Lower leg skin (tissue), 4 donors: ENCODE data around the gene PAQR8. TPM values are rescaled to one million over a fixed set of nuclear protein-coding genes. Genes with fewer than 3 reads are reported as not detected.
A peak's percentile ranks its signal among the peaks of the same experiment; 100 is the strongest.

Experiments
- DNase-seq, 2 donors: peaks; one replicate each; pipeline ENCODE4 v3.0.0-alpha.2; 2019; ENCODE audit warnings: low spot score in 2 of 2
- H3K4me3 ChIP-seq: fragments of 200-600 bp; sonication (generic); 2 replicates; pipeline ENCODE4 v1.5.1; 2017; ENCODE audit warnings: mild to moderate bottlenecking, low read depth; ENCODE audit not compliant: poor library complexity, severe bottlenecking
- POLR2A ChIP-seq, 2 donors: fragments of 450-650 bp; IDR thresholded peaks; one replicate each; pipeline ENCODE4 v1.6.1; 2016 to 2017; ENCODE audit warnings: antibody characterized with exemption in 2 of 2, mild to moderate bottlenecking in 1 of 2, moderate library complexity in 1 of 2
- WGBS, 2 donors: methylation state at CpG; one replicate each; pipeline ENCODE4 v1.1.5; 2018; 5-methylcytosine and 5-hydroxymethylcytosine counted together
- intact Hi-C: fragments of 100-400 bp; cut with DNase I; formaldehyde crosslinking; loops from one replicate; pipeline ENCODE4 v1.15.0; 2023; ENCODE audit warnings: low total_unique reads
- total RNA-seq, 4 donors: library from RNA; depleted of rRNA; stranded (reverse); fragments of >200 nt; gene quantifications; one replicate each; pipeline ENCODE4 v1.1.0, GENCODE V29; 2016
- TF ChIP-seq, protein P1 (sequence below), 3 donors: fragments of 450-650 bp; IDR thresholded peaks; one replicate each; pipeline ENCODE4 v1.5.1; 2016; ENCODE audit warnings: antibody characterized with exemption in 3 of 3, mild to moderate bottlenecking in 3 of 3, moderate library complexity in 2 of 3

The PAQR8 gene
- total RNA-seq, 4 donors from 2014 or later = 1.6 to 4.3 (median 2.1) TPM

DNA sequence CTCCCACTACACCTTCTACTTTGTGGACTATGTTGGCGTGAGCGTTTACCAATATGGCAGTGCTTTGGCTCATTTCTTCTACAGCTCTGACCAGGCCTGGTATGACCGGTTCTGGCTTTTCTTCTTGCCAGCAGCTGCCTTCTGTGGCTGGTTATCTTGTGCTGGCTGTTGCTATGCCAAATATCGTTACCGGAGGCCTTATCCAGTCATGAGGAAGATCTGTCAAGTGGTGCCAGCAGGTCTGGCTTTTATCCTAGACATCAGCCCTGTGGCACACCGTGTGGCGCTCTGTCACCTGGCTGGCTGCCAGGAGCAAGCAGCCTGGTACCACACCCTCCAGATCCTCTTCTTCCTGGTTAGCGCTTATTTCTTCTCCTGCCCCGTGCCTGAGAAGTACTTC lies 41.7 kb downstream of the PAQR8 start:
- intact Hi-C loops = no loop called here
- H3K4me3 ChIP-seq = no peak overlapping the region
- TF ChIP-seq, protein P1, sequence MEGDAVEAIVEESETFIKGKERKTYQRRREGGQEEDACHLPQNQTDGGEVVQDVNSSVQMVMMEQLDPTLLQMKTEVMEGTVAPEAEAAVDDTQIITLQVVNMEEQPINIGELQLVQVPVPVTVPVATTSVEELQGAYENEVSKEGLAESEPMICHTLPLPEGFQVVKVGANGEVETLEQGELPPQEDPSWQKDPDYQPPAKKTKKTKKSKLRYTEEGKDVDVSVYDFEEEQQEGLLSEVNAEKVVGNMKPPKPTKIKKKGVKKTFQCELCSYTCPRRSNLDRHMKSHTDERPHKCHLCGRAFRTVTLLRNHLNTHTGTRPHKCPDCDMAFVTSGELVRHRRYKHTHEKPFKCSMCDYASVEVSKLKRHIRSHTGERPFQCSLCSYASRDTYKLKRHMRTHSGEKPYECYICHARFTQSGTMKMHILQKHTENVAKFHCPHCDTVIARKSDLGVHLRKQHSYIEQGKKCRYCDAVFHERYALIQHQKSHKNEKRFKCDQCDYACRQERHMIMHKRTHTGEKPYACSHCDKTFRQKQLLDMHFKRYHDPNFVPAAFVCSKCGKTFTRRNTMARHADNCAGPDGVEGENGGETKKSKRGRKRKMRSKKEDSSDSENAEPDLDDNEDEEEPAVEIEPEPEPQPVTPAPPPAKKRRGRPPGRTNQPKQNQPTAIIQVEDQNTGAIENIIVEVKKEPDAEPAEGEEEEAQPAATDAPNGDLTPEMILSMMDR (IDR thresholded peaks at IDR 0.05) = no peak
- no peak for TF ChIP-seq POLR2A (IDR thresholded peaks at IDR 0.05)
- DNase-seq = peak; percentile 74 to 91
- WGBS, 2 donors = 44 to 48% methylated on average over 9 of the region's 9 CpGs

DNA sequence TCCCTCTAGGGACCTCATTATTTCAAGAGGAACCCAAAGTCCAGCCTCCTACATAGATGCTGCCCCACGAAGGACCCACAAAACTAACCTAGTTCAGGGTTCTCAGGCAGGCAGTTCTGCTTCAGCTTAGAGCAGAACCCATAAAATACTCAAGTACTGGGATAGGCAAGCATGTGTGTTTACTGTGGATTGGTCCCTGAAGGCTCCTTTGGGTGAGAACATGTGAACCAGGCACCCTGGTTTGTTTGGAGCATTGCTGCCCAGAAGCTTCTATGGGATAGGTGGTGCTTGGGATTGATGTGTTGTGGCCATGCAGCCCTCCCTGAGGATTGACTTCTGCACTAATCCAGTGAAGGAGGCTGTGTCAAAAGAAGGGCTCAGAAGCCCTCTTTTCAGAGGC lies 43.3 kb downstream of the PAQR8 start:
- no peak for TF ChIP-seq POLR2A (IDR thresholded peaks at IDR 0.05)
- TF ChIP-seq, protein P1 (IDR thresholded peaks at IDR 0.05) = no peak
- WGBS, 2 donors = 93 to 96% methylated on average over 1 of the region's 1 CpG
- no peak overlapping the region for H3K4me3 ChIP-seq
- intact Hi-C loops = no loop called here
- DNase-seq = no peak

DNA sequence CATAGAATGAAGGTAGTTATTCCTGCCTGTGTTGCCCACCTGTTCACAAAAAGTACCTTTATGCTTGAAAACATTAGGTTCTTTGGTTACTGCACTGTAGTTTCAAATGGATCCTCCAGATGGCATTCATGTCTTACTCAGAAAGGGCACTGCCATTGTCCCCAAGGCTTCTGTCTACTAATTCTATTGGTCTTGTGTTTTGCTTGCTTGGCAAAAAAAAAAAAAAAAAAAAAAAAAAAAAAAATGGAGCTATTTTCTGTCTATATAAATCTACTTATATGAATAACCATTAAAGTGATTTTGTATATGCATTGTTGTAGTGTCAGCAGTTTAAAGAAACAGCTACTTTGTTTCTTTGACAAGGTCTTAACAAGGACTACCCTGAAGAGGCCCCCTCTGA lies 45.5 kb downstream of the PAQR8 start:
- TF ChIP-seq POLR2A (IDR thresholded peaks at IDR 0.05) = no peak
- TF ChIP-seq, protein P1 (IDR thresholded peaks at IDR 0.05) = no peak
- no peak for DNase-seq
- H3K4me3 ChIP-seq = no peak overlapping the region
- intact Hi-C loops = no loop called here

DNA sequence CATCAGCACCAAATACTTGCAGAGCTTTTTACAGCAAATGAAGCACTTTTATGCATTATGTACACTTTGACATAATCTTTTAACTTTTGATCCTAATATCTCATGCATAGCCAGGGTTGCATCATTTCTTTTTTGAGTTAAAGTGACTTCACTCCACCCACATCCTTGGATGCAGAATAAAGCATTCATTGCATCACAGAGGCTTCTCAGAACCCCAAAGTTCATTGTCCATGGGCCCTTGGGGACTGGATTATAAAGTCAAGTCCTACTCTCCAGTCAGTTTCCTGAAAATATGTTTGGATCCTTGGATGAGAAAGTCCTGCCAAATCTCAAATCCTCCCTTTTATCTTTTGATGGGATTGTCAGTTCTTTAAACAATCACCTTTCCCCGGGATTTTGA lies 47.5 kb downstream of the PAQR8 start:
- no peak for DNase-seq
- intact Hi-C loops = no loop called here
- no peak overlapping the region for H3K4me3 ChIP-seq
- 46 to 61% methylated on average over 1 of the region's 1 CpG for WGBS, 2 donors
- no peak for TF ChIP-seq POLR2A (IDR thresholded peaks at IDR 0.05)
- TF ChIP-seq, protein P1 (IDR thresholded peaks at IDR 0.05) = no peak

DNA sequence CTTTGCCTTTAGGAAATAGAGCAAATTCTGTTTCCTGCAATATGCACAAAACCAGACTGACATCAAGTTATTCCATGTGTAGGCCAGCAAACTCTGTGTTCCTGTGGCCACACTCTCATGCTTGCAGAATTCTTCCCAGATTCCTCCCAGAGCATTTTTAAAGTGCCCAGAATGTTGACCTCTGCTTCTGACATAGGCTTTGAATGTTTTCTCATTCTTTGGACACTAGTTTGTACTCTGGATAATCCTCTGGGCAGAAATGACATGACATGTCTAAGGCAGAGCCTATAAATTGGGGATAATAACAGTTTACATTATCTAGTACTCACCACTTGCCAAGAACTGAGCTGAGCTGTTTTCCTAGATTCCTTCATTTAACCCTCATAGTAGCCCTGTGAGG lies 49.0 kb downstream of the PAQR8 start:
- no peak for DNase-seq
- no peak overlapping the region for H3K4me3 ChIP-seq
- intact Hi-C loops = loop anchor here (10.0 kb wide), 1 partner anchor 184 kb away; no protein-coding TSS in a partner anchor
- no peak for TF ChIP-seq POLR2A (IDR thresholded peaks at IDR 0.05)
- TF ChIP-seq, protein P1 (IDR thresholded peaks at IDR 0.05) = no peak

- DNase-seq = no peak
- intact Hi-C loops = loop anchor here (10.0 kb wide), 1 partner anchor 183 kb away; no protein-coding TSS in a partner anchor
- 73 to 79% methylated on average over 4 of the region's 4 CpGs for WGBS, 2 donors
- no peak for TF ChIP-seq POLR2A (IDR thresholded peaks at IDR 0.05)
- TF ChIP-seq, protein P1 (IDR thresholded peaks at IDR 0.05) = no peak
- H3K4me3 ChIP-seq = no peak overlapping the region
Observed at GRCh38 chr6:52411911-52412310, 50.0 kb downstream of the PAQR8 start.
